GM12865 (cell line): ENCODE measurements around the gene FAM240B.

Source experiments
- DNase-seq: peaks from one replicate; pipeline ENCODE4 v3.0.0; 2010; ENCODE audit warnings: low read depth
- H3K4me3 ChIP-seq: 2 replicates; pipeline ENCODE4 v1.5.1; 2011; ENCODE audit warnings: mild to moderate bottlenecking, low read depth, low read length, control low read depth
- CTCF ChIP-seq: IDR thresholded peaks from 2 replicates; pipeline ENCODE4 v1.5.1; 2011; ENCODE audit warnings: low read length, control low read depth, low read depth, inconsistent platforms; ENCODE audit not compliant: insufficient read depth; ENCODE audit errors: missing control alignments

Gene FAM240B

GRCh38 chr9:38747067-38747466 lies 27.1 kb upstream of the FAM240B start:
- no peak overlapping the region for H3K4me3 ChIP-seq
- TF ChIP-seq CTCF = no peak
- DNase-seq = no peak

- TF ChIP-seq CTCF = no peak
- DNase-seq = no peak
- no peak overlapping the region for H3K4me3 ChIP-seq
Measured at GRCh38 chr9:38746303-38746702, 26.4 kb upstream of the FAM240B start.

GRCh38 chr9:38744484-38744883 lies 24.6 kb upstream of the FAM240B start:
- DNase-seq = no peak
- no peak overlapping the region for H3K4me3 ChIP-seq
- no peak for TF ChIP-seq CTCF

GRCh38 chr9:38737246-38737645 lies 17.3 kb upstream of the FAM240B start:
- H3K4me3 ChIP-seq = no peak overlapping the region
- no peak for TF ChIP-seq CTCF
- no peak for DNase-seq

- no peak for DNase-seq
- TF ChIP-seq CTCF = no peak
Measured at GRCh38 chr9:38734831-38735230, 14.9 kb upstream of the FAM240B start.

GRCh38 chr9:38733503-38733902 lies 13.6 kb upstream of the FAM240B start:
- H3K4me3 ChIP-seq = no peak overlapping the region
- no peak for DNase-seq
- no peak for TF ChIP-seq CTCF

More at GRCh38 chr9:38734831-38735230, 14.9 kb upstream of the FAM240B start:
- H3K4me3 ChIP-seq = no peak overlapping the region

- DNase-seq = no peak
- no peak for TF ChIP-seq CTCF
- H3K4me3 ChIP-seq = no peak overlapping the region
Measured at GRCh38 chr9:38732885-38733284, 13.0 kb upstream of the FAM240B start.
